PFSK-1 (cell line): ENCODE measurements around the gene COMMD3.

ENCODE experiments used
- POLR2AphosphoS5 ChIP-seq: IDR thresholded peaks from 2 replicates; pipeline ENCODE4 v1.6.1; 2012; ENCODE audit warnings: low read depth, mild to moderate bottlenecking, control low read depth, low read length, moderate library complexity
- TAF1 ChIP-seq: IDR thresholded peaks from 2 replicates; pipeline ENCODE4 v1.6.1; 2012; ENCODE audit warnings: low read length, control low read depth, borderline replicate concordance; ENCODE audit not compliant: insufficient read depth
- TF ChIP-seq, protein P1 (sequence below), 2 experiments: IDR thresholded peaks; 2 replicates each; pipeline versions ENCODE4 v1.6.1 to v1.8.0; 2011 to 2012; ENCODE audit warnings: low read depth in 2 of 2, low read length in 2 of 2, control low read depth in 1 of 2, inconsistent platforms in 1 of 2, mild to moderate bottlenecking in 1 of 2, moderate library complexity in 1 of 2; ENCODE audit not compliant: insufficient read depth in 1 of 2

DNA sequence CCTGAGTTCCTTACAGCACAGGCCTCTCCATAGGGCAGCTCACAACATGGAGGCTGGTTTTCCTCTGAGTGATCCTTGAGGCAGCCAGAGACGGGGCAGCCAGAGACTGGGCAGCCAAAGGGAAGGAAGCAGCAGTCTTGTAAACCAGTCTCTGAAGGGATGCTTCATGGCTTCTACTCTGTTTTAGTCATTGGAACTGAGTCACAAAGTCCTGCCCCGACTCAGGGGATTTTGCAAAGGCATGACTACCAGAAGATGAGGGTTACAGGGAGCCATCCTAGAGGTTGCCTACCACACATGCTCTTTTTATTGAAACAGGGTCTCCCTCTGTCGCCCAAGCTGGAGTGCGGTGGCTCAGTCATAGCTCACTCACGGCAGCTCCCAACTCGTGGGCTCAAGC lies 44.4 kb upstream of the COMMD3 start:
- TF ChIP-seq TAF1 (no peak), POLR2AphosphoS5 (no peak)
- TF ChIP-seq, protein P1, sequence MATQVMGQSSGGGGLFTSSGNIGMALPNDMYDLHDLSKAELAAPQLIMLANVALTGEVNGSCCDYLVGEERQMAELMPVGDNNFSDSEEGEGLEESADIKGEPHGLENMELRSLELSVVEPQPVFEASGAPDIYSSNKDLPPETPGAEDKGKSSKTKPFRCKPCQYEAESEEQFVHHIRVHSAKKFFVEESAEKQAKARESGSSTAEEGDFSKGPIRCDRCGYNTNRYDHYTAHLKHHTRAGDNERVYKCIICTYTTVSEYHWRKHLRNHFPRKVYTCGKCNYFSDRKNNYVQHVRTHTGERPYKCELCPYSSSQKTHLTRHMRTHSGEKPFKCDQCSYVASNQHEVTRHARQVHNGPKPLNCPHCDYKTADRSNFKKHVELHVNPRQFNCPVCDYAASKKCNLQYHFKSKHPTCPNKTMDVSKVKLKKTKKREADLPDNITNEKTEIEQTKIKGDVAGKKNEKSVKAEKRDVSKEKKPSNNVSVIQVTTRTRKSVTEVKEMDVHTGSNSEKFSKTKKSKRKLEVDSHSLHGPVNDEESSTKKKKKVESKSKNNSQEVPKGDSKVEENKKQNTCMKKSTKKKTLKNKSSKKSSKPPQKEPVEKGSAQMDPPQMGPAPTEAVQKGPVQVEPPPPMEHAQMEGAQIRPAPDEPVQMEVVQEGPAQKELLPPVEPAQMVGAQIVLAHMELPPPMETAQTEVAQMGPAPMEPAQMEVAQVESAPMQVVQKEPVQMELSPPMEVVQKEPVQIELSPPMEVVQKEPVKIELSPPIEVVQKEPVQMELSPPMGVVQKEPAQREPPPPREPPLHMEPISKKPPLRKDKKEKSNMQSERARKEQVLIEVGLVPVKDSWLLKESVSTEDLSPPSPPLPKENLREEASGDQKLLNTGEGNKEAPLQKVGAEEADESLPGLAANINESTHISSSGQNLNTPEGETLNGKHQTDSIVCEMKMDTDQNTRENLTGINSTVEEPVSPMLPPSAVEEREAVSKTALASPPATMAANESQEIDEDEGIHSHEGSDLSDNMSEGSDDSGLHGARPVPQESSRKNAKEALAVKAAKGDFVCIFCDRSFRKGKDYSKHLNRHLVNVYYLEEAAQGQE (IDR thresholded peaks at IDR 0.05; ENCODE audit: insufficient read depth in 1 of 2, low read depth in 2 of 2, low read length in 2 of 2): no peak
